Measurements from ENCODE around the gene PYDC2.

- TF ChIP-seq EZH2 (IDR thresholded peaks at IDR 0.05; ENCODE audit: borderline replicate concordance, low read length): no peak
- no peak for TF ChIP-seq CTCF (IDR thresholded peaks at IDR 0.05; ENCODE audit: low read length)
Observed at GRCh38 chr3:191476066-191476772, 15.3 kb downstream of the PYDC2 start.

All from OCI-LY1 (cell line).